ENCODE measurements around the gene TRAF6. TPM values are rescaled to one million over a fixed set of nuclear protein-coding genes. Genes with fewer than 3 reads are reported as not detected.

TRAF6 gene
- total and polyA plus RNA-seq, 2 donors (not counting 1 experiment from before 2014, with no cell fraction given), result 10.1 to 22.4 TPM

DNA sequence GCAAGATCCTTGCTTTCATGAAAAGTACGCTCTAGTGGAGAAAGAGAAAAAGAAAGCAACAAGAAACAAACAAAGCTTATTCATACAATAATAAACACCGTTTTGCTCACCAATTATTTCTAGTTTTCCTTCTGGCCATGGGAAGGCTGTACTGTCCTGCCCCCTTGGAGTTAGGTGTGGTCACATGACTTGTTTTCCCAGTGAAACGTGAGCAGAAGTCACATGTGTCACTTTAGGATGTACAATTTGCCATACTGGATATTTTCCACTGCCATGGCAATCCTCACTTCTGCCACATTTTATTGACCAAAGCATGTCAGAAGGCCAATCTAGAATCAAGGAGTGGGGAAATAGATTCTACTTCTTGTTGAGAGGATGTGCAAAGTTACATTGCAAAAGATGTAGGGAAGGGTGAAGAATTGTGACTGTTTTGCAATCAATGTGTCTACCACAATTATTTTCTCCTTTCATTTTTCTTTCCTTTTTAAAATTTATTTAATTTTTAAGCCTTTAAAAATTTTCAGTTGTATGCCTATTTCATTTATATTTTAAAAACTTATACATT, 24.3 kb upstream of the TRAF6 start:
- H3K27me3 ChIP-seq (replicated peaks in 1 of 4; ENCODE audit: control extremely low read depth in 1 of 4, control insufficient read depth in 3 of 4, insufficient read depth in 4 of 4, low read length in 3 of 4), result no peaks in the 10 kb centered on the region
- no peak overlapping the region for H3K9ac ChIP-seq (ENCODE audit: low read length)
- CTCF ChIA-PET, result no interaction called here
- ATAC-seq (ENCODE audit: low read depth) (no peak), DNase-seq (no peak)
- no CpG with 5 or more reads among the region's 3 CpGs for WGBS (ENCODE audit: insufficient coverage)
- H3K4me3 ChIP-seq (ENCODE audit: control extremely low read depth in 1 of 5, extremely low read depth in 1 of 5, insufficient read depth in 1 of 5, low read depth in 2 of 5, low read length in 4 of 5), result no peak overlapping the region
- H3K36me3 ChIP-seq (replicated peaks in 1 of 2; ENCODE audit: control extremely low read depth in 1 of 2, control insufficient read depth in 1 of 2, extremely low read depth in 1 of 2, insufficient read depth in 2 of 2, low read length in 1 of 2), result no peaks in the 10 kb centered on the region
- POLR2A ChIA-PET, result no interaction called here
- H3K27ac ChIP-seq (ENCODE audit: low read length in 2 of 2), result no peak overlapping the region
- H4K20me1 ChIP-seq (ENCODE audit: control insufficient read depth, insufficient read depth, low read length, poor library complexity, severe bottlenecking), result no peaks in the 10 kb centered on the region
- no peak overlapping the region for H3K4me2 ChIP-seq (replicated peaks; ENCODE audit: low read depth, low read length, poor library complexity, severe bottlenecking)
- no peak overlapping the region for H3K27ac Mint-ChIP-seq
- TF ChIP-seq, protein P1, sequence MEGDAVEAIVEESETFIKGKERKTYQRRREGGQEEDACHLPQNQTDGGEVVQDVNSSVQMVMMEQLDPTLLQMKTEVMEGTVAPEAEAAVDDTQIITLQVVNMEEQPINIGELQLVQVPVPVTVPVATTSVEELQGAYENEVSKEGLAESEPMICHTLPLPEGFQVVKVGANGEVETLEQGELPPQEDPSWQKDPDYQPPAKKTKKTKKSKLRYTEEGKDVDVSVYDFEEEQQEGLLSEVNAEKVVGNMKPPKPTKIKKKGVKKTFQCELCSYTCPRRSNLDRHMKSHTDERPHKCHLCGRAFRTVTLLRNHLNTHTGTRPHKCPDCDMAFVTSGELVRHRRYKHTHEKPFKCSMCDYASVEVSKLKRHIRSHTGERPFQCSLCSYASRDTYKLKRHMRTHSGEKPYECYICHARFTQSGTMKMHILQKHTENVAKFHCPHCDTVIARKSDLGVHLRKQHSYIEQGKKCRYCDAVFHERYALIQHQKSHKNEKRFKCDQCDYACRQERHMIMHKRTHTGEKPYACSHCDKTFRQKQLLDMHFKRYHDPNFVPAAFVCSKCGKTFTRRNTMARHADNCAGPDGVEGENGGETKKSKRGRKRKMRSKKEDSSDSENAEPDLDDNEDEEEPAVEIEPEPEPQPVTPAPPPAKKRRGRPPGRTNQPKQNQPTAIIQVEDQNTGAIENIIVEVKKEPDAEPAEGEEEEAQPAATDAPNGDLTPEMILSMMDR (IDR thresholded peaks at IDR 0.05), result no peak
- no peak for TF ChIP-seq EZH2 (IDR thresholded peaks at IDR 0.05; ENCODE audit: borderline replicate concordance, insufficient read depth, low read depth, low read length, poor library complexity, severe bottlenecking)
- no peaks in the 10 kb centered on the region for H3K4me1 Mint-ChIP-seq
- no peaks in the 10 kb centered on the region for H3K9me3 Mint-ChIP-seq (ENCODE audit: insufficient read depth)
- H3K27me3 Mint-ChIP-seq, result no peaks in the 10 kb centered on the region
- no peak overlapping the region for H3K4me3 Mint-ChIP-seq
- intact Hi-C loops (cut with micrococcal nuclease), result no loop called here
- no peak overlapping the region for H2AFZ ChIP-seq (ENCODE audit: insufficient read depth, low read depth, low read length, poor library complexity, severe bottlenecking)
- no peaks in the 10 kb centered on the region for H3K79me2 ChIP-seq (ENCODE audit: control insufficient read depth, insufficient read depth, low read length)
- H3K4me1 ChIP-seq (ENCODE audit: control insufficient read depth in 2 of 2, insufficient read depth in 2 of 2, low read length in 2 of 2), result no peaks in the 10 kb centered on the region
- no peaks in the 10 kb centered on the region for H3K9me3 ChIP-seq (ENCODE audit: control extremely low read depth in 1 of 3, control insufficient read depth in 2 of 3, insufficient read depth in 1 of 3, low read length in 2 of 3)

DNA sequence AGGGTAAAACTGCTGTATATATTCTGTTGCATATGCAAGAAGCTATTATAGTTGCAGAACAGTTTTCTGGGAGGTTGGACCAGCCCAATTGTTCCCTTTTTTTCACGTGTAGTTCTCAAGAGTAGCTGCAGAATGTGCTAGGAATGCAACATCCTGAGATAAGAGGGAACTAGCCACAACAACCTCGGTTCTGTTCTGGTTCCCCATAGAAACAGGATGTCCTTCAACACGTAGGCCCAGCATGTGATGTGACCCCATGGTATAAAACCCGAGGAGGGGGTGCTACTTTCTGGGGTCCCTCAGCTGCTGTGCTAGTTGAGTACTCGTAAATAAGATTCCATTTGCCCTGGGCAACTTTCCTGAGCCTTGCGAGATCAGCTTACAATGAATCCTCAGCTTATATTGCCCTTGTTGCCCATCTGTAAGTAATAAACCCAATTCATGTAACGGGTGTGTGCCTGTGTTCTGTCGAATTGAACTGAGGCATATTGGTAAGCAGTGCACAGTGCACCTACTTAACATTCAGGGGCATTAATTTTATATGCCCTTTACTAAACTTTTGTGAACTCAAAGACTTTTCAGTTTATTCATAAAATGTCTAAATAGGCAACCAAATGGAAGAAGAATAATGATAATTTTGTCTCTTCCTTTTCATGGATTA, 23.0 kb upstream of the TRAF6 start:
- Histone ChIP-seq H3K4me1 (ENCODE audit: control insufficient read depth in 2 of 2, insufficient read depth in 2 of 2, low read length in 2 of 2) (no peaks in the 10 kb centered on the region), H3K36me3 (replicated peaks in 1 of 2; ENCODE audit: control extremely low read depth in 1 of 2, control insufficient read depth in 1 of 2, extremely low read depth in 1 of 2, insufficient read depth in 2 of 2, low read length in 1 of 2) (no peaks in the 10 kb centered on the region), H3K9ac (ENCODE audit: low read length) (no peak overlapping the region), H3K27me3 (replicated peaks in 1 of 4; ENCODE audit: control extremely low read depth in 1 of 4, control insufficient read depth in 3 of 4, insufficient read depth in 4 of 4, low read length in 3 of 4) (no peaks in the 10 kb centered on the region), H3K9me3 (ENCODE audit: control extremely low read depth in 1 of 3, control insufficient read depth in 2 of 3, insufficient read depth in 1 of 3, low read length in 2 of 3) (no peaks in the 10 kb centered on the region), H2AFZ (ENCODE audit: insufficient read depth, low read depth, low read length, poor library complexity, severe bottlenecking) (no peak overlapping the region), H3K4me2 (replicated peaks; ENCODE audit: low read depth, low read length, poor library complexity, severe bottlenecking) (no peak overlapping the region), H3K79me2 (ENCODE audit: control insufficient read depth, insufficient read depth, low read length) (no peaks in the 10 kb centered on the region), H3K4me3 (ENCODE audit: control extremely low read depth in 1 of 5, extremely low read depth in 1 of 5, insufficient read depth in 1 of 5, low read depth in 2 of 5, low read length in 4 of 5) (no peak overlapping the region), H3K27ac (ENCODE audit: low read length in 2 of 2) (no peak overlapping the region), H4K20me1 (ENCODE audit: control insufficient read depth, insufficient read depth, low read length, poor library complexity, severe bottlenecking) (no peaks in the 10 kb centered on the region)
- intact Hi-C loops (cut with micrococcal nuclease), result no loop called here
- CTCF ChIA-PET, result no interaction called here
- DNase-seq (no peak), ATAC-seq (ENCODE audit: low read depth) (no peak)
- Mint-ChIP-seq H3K9me3 (ENCODE audit: insufficient read depth) (no peaks in the 10 kb centered on the region), H3K4me1 (no peaks in the 10 kb centered on the region), H3K27ac (no peak overlapping the region), H3K4me3 (no peak overlapping the region), H3K27me3 (peaks cover 8% of the 10 kb centered on the region)
- WGBS (ENCODE audit: insufficient coverage), result 40% methylated on average over 6 of the region's 8 CpGs
- TF ChIP-seq, protein P1 (IDR thresholded peaks at IDR 0.05), result no peak
- TF ChIP-seq EZH2 (IDR thresholded peaks at IDR 0.05; ENCODE audit: borderline replicate concordance, insufficient read depth, low read depth, low read length, poor library complexity, severe bottlenecking), result no peak
- POLR2A ChIA-PET, result no interaction called here

All from B cell (primary cell).